Activated CD4-positive, CD25-positive, alpha-beta regulatory T cell (primary cell): ENCODE results near the gene TPPP2.
"Not testable (repeated sequence)": the region's sequence is repeated elsewhere in the genome, so short reads cannot be mapped to it uniquely, and the experiment has no call there.

Experiments used
- DNase-seq, 4 experiments: peaks; one replicate each; lab custom pipeline; 2025; lab: John Stamatoyannopoulos, UW

TPPP2 gene

DNA sequence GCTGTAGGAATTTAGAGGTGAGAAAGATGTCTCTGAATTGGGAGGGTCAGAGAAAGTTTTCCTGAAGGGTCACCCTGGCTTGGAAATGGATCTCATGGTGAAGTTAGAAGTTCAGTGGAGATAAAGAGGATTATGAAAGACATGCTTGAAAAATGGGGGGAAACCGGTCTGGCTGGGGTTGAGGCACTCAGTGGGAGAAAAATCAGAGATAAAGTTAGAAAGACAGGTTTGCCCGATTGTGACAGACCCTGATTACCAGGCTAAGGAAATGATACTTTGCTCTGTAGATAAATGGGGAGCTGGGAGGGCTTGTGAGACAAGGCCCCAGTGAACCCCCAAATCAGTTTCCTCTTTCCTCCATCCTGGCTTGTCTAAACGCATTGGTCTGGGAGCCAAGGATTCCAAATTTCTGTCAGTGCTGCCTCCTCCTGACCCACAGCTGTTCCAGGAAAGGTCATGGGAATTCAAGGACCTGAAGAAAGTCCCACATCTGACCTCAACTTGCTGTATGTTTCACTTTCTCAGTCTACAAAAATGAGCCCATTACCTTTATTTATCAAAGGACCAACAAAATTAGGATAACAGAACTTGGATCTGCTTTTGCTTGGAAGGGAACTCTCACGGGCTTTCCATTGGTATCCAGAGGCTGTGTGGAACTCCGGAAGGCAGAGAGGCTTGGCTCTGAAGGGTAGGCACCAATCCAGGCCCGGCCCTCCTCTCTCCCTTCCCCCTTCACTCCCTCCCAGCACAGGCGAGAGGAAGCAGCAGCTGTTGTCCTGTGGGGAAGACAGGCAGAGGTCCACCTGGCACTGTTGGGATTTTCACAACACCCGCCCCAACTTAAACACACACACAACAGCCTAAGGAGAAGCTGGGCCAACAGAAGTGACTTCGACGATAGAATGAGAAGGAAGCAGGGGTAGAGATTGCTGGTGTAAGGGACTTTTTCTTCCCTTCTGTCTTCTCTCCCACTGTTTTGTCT lies 8.7 kb downstream of the TPPP2 start:
- no peak for DNase-seq

DNA sequence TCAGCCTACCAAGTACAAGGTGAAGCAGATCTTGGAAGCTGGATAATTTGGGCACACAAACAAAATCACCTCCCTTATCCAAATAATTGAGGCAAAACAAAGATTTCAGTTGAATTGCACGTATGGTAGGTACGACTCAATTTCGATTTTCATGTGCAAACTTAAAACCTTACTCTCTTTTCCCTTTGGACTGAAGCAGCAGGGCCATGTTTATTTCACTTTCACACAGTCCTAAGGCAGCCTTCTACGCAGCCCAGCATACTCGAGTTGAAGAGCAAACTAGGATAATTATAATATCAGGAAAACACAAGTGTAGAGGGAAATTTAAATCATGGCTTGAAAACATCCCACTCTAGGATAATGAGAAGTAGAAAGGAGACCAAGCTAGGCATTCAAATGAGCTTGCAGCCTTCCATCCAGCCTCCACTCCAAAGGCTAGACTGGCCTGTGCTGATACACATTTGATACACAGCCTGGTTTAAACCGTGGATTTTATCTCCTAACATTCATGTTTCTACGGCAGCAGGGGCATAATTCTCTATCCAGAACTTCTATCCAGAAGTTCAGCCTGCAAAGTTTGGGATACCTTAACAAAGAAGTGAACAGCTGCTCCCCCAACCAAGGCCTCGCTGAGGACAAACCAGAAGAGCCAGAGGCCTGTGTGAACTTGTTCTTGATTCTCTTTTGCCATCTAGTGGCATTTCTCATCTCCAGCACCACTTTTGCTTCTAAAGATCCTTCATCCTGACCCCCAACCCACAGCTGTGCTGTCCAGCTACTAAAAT lies 9.8 kb downstream of the TPPP2 start:
- DNase-seq: no peak

DNA sequence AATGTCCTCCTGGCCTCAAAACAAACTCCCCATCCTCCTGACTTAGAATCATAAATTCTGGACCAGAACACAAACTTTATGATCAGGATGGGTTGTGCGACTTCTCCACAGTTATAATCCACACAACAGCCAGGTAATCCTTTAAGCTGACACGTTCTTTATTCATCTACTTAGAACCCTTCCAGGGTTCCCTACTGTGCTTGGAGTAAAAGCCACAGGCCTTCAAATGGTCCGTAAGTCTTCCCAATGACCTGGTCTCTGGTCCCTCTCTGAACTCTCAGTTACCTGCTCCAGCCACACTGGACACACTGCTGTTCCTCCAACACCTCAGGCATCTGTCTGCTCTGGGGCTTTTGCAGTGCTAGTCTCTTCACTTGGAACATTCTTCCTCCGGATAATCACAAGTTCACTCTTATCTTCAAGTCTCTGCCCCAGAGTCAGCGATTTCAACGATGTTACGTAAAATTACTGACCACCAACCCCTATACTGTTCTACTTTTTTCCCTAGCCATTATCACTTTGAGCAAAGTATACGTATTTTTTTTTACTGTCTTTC lies 10.4 kb downstream of the TPPP2 start:
- no peak for DNase-seq

DNA sequence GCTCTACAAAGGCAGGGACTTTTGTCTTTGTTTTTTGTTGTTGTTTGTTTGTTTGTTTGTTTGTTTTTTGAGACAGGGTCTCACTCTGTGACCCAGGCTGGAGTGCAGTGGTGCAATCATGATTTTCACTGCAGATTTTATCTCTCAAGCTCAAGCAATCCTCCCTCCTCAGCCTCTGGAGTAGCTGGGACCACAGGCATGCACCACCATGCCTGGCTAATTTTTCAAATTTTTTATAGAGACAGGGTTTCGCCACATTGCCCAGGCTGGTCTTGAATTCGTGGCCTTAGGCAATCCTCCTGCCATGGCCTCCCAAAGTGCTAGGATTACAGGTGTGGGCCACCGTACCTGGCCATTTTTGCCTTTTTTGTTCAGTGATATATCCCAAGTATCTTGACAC lies 10.9 kb downstream of the TPPP2 start:
- DNase-seq: not testable (repeated sequence)

DNA sequence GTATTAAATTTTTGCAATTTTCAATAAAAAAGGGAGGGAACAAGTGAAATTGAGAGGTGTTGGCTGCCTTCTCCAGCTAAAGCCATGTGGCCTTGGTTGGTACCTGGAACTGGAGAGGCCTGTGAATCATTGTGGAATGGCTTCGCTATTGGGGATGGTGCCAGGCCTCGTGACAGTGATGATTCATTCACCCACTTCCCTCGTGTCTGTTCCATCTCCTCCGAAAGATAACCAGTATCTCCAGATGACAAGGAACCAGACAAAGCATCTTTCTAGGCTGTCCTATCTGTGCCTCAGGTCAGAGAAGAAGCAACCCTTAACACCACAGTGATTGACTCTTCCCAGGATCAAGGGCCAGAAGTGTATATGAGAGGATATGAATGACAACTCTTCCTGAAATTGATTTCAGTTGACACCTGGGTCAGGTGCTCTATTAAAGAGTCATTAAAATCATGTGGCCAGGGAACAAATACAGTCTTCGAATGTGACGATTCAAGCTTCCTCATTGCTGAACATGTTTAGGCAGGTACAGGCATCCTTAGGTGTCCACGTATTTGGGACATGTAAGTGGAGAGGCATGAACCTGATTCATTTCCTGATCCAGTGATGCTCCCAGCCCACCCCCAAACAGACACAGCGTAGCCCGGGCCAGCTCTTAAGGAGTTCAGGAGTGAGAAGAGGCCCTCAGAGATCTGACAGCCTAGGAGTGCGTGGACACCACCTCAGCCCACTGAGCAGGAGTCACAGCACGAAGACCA lies 11.8 kb downstream of the TPPP2 start, which contains the start of gene RNASE7:
RNASE7 (plus strand) TSS at position 687 of the 758 bp plus-strand sequence. CDS start 631 bp downstream, outside the sequence.
- DNase-seq: no peak

DNA sequence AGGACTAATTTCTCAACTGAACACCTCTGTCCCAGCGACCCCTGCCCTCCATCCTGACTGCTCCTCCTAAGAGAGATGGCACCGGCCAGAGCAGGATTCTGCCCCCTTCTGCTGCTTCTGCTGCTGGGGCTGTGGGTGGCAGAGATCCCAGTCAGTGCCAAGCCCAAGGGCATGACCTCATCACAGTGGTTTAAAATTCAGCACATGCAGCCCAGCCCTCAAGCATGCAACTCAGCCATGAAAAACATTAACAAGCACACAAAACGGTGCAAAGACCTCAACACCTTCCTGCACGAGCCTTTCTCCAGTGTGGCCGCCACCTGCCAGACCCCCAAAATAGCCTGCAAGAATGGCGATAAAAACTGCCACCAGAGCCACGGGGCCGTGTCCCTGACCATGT lies 12.9 kb downstream of the TPPP2 start:
- no peak for DNase-seq

DNA sequence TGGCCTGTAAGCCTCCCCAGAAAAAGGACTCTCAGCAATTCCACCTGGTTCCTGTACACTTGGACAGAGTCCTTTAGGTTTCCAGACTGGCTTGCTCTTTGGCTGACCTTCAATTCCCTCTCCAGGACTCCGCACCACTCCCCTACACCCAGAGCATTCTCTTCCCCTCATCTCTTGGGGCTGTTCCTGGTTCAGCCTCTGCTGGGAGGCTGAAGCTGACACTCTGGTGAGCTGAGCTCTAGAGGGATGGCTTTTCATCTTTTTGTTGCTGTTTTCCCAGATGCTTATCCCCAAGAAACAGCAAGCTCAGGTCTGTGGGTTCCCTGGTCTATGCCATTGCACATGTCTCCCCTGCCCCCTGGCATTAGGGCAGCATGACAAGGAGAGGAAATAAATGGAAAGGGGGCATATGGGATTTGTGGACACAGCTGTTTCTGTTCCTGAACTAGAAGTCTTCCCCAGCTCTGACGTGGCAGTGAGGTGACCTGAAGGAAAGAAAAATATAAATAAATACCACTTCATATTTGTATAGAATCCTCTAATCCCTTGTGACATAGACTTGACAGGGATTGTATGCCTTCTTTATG lies 13.5 kb downstream of the TPPP2 start:
- DNase-seq: no peak

DNA sequence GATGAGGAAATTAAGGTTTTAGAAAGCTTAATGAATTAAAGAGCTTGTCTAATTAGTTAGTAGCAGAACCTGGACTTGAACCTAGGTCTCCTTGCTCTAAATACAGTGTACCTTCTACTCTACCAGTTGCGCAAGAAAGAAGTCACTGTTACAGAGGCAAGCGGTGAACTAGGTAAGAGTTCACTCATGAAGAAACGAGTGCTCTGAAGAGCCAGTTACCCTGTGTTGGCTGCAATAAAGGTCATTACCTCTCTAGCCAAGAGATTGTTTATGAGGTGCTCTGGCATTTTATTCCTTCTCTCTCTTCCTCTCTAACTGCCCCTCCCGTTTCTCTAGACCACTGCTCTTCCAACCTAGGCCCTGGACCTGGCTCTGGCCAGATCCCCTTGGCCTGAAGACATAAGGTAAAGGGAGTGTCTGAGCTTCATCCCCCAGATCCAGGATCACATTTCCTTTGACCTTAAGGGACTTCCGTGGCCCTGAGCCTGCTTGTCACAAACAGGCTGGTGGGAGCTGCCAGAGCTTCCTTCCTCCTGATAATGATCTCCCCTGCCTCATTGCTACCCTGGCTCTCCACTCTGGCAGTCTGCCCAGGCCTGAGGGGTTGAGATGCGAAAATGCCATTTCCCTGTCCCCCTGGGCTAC lies 14.1 kb downstream of the TPPP2 start:
- DNase-seq: no peak

DNA sequence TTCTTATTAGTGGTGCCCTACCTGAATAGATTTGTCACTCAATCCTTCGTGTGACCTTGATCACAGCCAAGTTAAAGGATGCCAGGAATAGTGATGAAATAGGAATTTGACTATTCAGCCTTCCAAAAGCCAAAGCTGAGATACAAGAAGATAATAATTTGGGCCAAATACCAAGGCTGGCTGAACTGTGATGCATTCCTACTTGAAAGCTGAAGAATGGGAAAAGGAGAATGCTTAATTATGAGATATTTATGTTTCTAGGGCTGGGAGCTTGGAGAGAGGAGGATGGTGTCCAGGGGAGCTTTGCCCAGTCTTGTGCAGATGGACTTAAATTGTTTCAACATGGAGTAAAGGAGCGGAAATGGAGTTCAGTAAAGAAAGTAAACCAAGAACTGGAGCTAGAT lies 17.4 kb downstream of the TPPP2 start:
- DNase-seq: no peak

DNA sequence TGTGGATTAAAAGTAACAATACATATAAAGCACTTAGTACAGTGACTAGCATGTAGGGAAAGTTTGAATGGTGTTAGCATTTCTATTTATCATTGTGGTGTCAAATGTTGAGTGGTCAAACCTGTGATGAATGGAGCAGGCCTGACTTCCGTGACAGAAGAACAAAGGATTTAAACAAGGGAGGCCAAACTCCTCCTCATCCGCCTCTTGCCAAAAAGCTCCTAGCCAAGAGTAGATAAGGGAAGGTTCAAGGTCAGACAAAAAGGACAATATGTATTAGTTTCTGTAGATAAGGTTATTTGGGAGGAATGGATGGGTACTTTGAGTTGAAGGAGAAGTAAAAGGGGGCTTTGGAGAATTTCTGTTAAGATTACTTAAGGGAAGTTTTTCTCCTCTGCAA lies 18.6 kb downstream of the TPPP2 start:
- DNase-seq: no peak

DNA sequence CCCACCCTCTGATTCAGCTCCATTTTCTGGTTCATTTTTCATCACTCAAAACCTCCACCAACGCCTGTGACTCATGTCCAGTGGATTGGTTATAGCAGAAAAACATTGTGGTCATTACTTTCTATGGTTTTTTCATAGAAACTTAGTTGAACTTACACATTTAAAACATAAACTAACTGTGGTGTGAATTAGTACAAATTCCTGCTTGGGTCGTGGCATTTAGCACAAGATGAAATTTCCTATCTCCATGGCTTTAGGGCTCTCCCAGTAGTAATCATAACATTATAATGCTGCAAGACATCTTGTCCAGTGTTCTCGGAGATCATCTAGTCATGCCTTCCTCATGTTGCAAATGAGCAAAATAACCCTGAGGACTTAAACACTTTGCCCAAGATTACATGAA lies 19.3 kb downstream of the TPPP2 start:
- no peak for DNase-seq

DNA sequence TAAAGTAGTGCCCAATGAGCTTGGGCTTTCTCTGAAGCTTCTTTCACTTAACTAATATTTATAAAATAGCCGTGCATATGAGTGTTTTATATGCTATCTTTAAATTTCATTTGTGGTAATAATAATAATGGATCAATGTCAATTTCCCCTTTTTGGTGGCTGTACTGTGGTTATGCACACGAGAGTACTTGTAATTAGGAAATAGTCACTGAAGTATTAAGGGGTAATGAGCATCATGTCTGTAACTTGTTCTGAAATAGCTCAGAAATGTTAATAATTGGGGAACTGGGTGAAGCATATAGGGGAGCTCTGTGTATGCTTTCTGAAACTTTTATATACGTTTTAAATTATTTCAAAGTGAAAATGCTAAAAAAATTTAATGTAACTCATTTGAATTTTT lies 20.6 kb downstream of the TPPP2 start:
- no peak for DNase-seq

DNA sequence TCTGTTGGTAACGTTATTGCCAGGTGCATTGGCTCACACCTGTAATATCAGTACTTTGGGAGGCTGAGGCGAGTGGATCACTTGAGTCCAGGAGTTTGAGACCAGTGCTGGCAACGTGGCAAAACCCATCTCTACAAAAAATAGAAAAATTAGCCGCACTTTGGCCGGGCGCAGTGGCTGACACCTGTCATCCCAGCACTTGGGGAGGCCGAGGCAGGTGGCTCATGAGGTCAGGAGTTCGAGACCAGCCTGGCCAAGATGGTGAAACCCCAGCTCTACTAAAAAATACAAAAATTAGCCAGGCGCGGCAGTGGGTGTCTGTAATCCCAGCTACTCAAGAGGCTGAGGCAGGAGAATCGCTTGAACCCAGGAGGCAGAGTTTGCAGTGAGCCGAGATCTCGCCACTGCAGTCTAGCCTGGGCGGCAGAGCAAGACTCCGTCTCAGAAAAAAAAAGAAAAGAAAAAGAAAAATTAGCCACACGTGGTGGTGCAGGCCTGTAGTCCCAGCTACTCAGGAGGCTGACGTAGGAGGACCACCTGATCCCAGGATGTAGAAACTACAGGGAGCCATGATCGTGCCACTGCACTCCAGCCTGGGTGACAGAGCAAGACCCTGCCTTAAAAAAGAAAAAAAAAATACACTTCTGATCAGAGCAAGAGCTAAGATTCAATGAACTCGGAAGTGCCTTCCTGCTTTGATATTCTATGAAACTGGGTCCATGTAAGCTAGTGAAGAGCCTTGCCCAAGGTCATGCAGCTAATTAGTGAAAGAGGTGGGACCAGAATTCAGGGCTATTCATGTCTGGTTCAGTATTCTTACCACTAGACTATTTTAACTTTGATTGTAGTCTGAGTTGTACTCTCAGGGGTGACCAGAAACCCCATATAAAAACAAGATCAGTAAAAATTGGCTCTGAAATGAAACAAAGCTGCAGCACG lies 23.4 kb downstream of the TPPP2 start:
- no peak for DNase-seq

DNA sequence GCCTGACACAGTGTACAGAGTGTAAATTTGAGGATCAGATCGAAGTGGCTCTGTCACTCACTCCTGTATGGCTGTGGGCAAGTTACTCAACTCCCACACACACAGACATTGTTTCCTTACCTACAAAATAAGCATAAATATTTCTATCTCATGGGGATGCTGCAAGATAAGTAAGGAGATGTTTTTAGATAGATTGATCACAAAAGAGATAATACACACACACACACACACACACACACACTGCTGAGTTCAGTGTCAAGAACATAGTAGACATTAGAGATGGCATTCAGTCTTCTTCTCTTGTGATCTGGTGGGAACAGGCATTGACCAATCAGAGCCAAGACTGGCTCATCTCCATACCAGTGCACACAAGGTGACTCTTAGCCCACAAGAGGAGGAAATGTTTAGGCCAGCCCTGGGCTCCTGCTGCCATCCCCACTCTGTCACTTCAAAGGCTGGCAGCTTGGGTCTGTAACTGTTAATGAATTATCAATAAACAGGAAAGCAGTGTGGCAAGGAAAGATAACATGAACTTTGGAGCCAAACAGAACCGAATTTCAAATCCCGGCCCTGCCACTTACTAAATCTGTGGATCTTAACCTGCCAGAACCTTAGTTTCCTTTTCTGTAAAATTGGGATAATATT lies 24.2 kb downstream of the TPPP2 start:
- no peak for DNase-seq

DNA sequence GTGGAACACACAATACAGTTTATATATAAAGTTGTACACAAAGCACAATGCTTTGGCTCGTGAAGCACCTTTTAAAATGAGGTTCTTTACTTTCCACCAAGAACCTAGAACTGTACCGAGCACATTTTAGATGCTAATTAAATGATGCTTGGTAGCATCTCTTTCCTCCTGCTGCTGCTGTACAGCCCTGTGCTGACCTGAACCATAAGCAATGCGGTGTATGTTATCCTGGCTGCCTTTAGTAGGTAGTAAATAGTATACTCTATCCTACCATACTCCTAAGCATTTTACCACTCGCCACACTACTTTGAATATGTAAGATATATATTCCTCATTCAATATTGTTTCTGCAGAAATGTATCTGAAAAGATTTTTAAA lies 24.7 kb downstream of the TPPP2 start:
- DNase-seq: no peak

DNA sequence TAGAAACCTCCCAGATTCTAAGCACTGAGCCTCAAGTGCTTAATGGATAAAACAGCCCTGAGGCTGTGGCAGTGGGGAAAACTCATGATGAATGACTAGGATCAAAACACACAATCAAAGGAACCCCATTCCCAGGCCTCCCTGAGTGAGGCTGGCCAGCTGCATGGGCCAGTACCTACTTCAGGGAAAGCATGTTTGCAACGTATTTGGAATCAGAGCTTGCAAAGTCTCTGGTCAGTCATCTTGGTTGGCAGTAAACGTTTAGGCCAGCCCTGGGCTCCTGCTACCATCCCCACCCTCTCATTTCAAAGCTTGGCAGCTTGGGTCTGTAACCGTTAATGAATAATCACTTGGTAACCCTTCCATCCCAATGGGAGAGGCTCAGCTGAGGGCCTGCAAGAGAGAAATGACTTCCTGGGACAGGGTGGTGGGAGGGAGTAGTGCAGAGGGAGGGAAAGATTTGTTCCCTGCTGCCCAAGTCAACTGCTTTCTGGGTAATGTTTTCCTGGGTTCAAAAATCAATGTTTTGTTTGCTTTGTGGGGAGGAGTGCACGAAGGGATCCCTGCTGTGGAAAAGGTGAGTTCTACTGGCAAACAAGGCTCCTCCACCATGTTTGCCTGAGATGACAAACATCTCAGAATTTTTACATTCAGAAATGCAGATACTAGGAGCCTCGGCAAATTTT lies 25.6 kb downstream of the TPPP2 start:
- no peak for DNase-seq

DNA sequence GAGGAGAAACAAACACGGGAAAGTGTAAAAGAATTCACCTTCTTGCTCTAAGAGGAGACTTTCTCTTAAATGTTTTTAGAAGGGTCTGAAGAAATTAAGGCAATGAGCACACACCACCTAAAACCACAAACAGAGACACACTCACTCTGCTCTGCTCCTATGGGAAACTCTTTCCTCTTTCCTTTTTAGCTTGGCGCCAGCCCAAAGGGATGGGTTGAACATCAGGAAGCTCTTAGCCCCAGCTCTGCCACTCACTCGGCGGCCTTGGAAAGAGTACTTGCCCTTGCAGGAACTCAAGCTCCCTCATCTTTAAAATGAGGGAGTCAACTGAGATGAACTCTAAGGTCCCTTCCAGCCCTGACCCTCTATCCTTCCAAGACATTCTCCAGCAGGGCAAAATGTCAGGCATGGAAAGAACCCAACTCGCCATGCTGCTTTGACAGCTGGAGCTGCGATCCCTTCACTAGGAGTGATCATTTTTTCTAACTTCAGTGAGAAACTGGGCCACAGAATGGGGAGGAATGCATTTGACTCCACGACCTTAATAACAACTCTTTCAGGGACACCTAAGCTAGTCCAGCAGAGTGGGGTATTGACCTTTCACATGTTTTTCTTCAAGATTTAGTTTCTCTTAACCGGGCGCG lies 26.6 kb downstream of the TPPP2 start:
- no peak for DNase-seq
